ENCODE results near the gene GLI2. TPM values are rescaled to one million over a fixed set of nuclear protein-coding genes. Genes with fewer than 3 reads are reported as not detected.

Gene GLI2
- total RNA-seq, 1 experiment from 2014 or later, result 3.4 TPM

DNA sequence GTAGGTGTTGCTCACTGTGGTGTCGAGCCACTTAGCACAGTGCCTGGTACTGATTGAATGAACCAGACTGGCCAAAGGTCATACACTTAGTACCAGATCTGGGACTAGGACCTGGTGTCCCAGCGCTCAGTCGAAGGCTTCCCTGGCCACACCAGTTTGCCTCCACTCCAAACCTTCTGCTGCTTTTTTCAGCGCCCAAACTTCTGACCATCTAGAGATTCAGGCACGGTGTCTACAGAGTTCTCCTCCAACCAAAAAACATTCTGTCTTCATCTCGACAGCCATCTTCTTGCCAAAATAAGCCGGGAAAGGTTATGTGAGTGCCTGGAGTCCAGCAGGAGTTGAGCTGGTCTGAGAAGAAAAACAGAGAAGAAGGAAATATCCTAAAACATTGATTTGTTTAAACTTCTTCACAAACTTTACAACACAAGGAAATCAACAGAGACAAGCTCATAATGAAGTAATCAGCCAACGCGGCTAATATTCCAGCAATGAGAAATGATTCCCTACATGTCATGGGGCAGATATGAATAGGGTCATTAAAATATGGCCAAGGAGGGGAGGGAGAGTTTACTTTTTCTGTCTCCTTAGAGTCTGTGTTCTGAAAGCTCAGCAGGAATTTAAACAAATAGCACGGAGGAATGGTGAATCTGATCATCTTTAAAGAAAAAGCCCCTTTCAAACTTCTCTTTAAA lies 2.3 kb upstream of the GLI2 start:
- Histone ChIP-seq H3K4me1 (ENCODE audit: control insufficient read depth in 1 of 2, insufficient read depth in 2 of 2, low read length in 2 of 2) (peaks cover 21 to 46% of the 10 kb centered on the region in 2 experiments), H3K27me3 (ENCODE audit: insufficient read depth, low read length) (peaks cover 8% of the 10 kb centered on the region; the same call in 1 of the 2 replicates), H3K36me3 (ENCODE audit: control insufficient read depth in 1 of 2, insufficient read depth in 2 of 2, low read length in 2 of 2) (no peaks in the 10 kb centered on the region), H2AFZ (ENCODE audit: low read depth, low read length, poor library complexity, severe bottlenecking) (no peak overlapping the region), H3K9ac (ENCODE audit: low read length) (no peak overlapping the region), H4K20me1 (ENCODE audit: insufficient read depth) (no peaks in the 10 kb centered on the region), H3K79me2 (ENCODE audit: insufficient read depth, low read length) (no peaks in the 10 kb centered on the region), H3K4me2 (ENCODE audit: low read length) (no peak overlapping the region), H3K9me2 (ENCODE audit: insufficient read depth) (no peaks in the 10 kb centered on the region), H3K4me3 (replicated peaks in 1 of 2; ENCODE audit: low read depth in 1 of 2, low read length in 2 of 2) (no peak overlapping the region), H3K9me3 (ENCODE audit: control insufficient read depth in 1 of 2, insufficient read depth in 1 of 2, low read depth in 1 of 2, low read length in 2 of 2) (no peaks in the 10 kb centered on the region), H3K27ac (ENCODE audit: low read depth, low read length) (no peak overlapping the region)
- ATAC-seq, result no peak
- RAD21 ChIA-PET (ENCODE audit: low non-redundant PET in 1 of 2, low total read pairs in 2 of 2, uncharacterized antibody in 2 of 2, unreplicated experiment in 2 of 2), result no interaction called here
- TF ChIP-seq FOSL1 (IDR thresholded peaks at IDR 0.05; ENCODE audit: low read depth), result no peak
- TF ChIP-seq, protein P1, sequence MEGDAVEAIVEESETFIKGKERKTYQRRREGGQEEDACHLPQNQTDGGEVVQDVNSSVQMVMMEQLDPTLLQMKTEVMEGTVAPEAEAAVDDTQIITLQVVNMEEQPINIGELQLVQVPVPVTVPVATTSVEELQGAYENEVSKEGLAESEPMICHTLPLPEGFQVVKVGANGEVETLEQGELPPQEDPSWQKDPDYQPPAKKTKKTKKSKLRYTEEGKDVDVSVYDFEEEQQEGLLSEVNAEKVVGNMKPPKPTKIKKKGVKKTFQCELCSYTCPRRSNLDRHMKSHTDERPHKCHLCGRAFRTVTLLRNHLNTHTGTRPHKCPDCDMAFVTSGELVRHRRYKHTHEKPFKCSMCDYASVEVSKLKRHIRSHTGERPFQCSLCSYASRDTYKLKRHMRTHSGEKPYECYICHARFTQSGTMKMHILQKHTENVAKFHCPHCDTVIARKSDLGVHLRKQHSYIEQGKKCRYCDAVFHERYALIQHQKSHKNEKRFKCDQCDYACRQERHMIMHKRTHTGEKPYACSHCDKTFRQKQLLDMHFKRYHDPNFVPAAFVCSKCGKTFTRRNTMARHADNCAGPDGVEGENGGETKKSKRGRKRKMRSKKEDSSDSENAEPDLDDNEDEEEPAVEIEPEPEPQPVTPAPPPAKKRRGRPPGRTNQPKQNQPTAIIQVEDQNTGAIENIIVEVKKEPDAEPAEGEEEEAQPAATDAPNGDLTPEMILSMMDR (IDR thresholded peaks at IDR 0.05 in 2 of 3, conservative IDR thresholded peaks at IDR 0.05 in 1 of 3; ENCODE audit: borderline replicate concordance in 1 of 3, insufficient read depth in 1 of 3, low read depth in 2 of 3, low read length in 2 of 3), result no peak
- TF ChIP-seq POLR2A (IDR thresholded peaks at IDR 0.05; ENCODE audit: borderline replicate concordance, extremely low read depth, insufficient read depth, insufficient read length), result no peak
- no peak for TF ChIP-seq SP1 (IDR thresholded peaks at IDR 0.05; ENCODE audit: low read depth)
- no peak for TF ChIP-seq EZH2 (IDR thresholded peaks at IDR 0.05)
- TF ChIP-seq SIN3A (IDR thresholded peaks at IDR 0.05; ENCODE audit: low read depth), result no peak
- no peak for TF ChIP-seq CEBPB (IDR thresholded peaks at IDR 0.05; ENCODE audit: low read depth)
- TF ChIP-seq SRF (IDR thresholded peaks at IDR 0.05; ENCODE audit: low read depth), result no peak
- TF ChIP-seq EGR1 (IDR thresholded peaks at IDR 0.05; ENCODE audit: low read depth), result no peak
- intact Hi-C loops (cut with micrococcal nuclease), result no loop called here
- DNase-seq (ENCODE audit: low read depth, low spot score), result no peak
- POLR2A ChIA-PET, result interaction anchor here (1.1 kb wide), 1 partner anchor 341 kb away, joined by 3 read pairs; no protein-coding TSS in a partner anchor
- CTCF ChIA-PET, result no interaction called here
- BruUV-seq (replicated peaks), result no TSS peak

All from HCT116 (cell line).